Brain microvascular endothelial cell (primary cell): Measurements from ENCODE around the gene MRPL24.

Experiments used
- DNase-seq: peaks from one replicate; pipeline ENCODE4 v3.0.0-alpha.2; 2020
- H3K27ac ChIP-seq: fragments of 250-450 bp; sonication (Bioruptor Pico); 2 replicates; pipeline ENCODE4 v1.5.1; 2020; ENCODE audit warnings: mild to moderate bottlenecking, moderate library complexity
- H3K27me3 ChIP-seq: fragments of 250-450 bp; sonication (Bioruptor Pico); replicated peaks from 2 replicates; pipeline ENCODE4 v1.5.1; 2020; ENCODE audit warnings: mild to moderate bottlenecking
- H3K36me3 ChIP-seq: fragments of 250-450 bp; sonication (Bioruptor Pico); replicated peaks from 2 replicates; pipeline ENCODE4 v1.5.1; 2020; ENCODE audit warnings: mild to moderate bottlenecking
- H3K4me3 ChIP-seq: 2 replicates; pipeline ENCODE4 v1.5.1; 2011; ENCODE audit warnings: low read depth, mild to moderate bottlenecking, control low read depth, low read length, moderate library complexity
- in situ Hi-C: cut with HindIII; loops from 2 replicates; pipeline ENCODE4 v1.10.0; 2017; ENCODE audit warnings: low sequenced_read_pairs, low pct_ligation_motif_present
- TF ChIP-seq, protein P1 (sequence below): IDR thresholded peaks from 2 replicates; pipeline ENCODE4 v1.5.1; 2011; ENCODE audit warnings: low read depth, mild to moderate bottlenecking, moderate library complexity, low read length, control low read depth, inconsistent platforms; ENCODE audit errors: missing control alignments

MRPL24 gene

DNA sequence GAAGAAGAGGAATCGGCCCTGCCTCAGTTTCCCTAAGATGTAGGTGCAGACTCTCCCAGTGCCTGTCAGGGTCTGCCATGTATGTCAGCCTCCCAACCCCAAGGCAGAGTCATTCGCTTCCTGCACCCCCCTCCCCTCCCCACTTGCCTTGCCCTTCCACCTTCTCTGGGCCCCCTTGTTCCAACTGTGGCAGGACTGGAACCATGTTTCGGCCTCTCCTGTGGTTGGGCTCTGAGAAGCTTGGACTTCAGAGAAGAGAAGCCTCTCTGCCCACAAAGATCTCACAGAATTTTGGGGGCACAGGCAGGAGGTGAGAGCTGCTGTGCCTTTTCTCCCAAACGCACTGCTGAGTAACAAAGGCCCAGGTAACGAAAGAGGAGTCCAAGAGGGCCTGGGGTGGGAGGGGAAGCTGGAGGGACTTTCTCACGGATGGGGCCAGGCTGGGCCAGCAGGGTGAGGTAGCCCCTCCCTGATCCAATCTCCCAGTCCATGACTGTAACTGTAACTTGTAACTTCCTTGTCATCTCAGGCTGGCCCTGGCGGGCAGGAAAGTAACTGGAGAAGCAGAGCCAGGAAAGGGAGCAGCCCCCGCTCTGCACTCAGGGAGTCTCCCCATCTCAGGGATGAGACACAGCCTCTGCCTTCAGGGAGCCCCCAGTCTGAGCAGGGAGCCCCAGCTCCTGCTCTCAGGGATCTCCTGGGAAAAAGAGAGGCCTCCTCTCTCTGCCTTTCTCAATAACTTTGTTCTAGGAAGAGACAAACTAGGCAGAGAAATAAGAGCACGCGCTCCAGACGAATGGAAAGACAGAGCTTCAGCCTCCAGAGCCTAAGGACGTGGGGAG lies 46.8 kb downstream of the MRPL24 start:
- TF ChIP-seq, protein P1, sequence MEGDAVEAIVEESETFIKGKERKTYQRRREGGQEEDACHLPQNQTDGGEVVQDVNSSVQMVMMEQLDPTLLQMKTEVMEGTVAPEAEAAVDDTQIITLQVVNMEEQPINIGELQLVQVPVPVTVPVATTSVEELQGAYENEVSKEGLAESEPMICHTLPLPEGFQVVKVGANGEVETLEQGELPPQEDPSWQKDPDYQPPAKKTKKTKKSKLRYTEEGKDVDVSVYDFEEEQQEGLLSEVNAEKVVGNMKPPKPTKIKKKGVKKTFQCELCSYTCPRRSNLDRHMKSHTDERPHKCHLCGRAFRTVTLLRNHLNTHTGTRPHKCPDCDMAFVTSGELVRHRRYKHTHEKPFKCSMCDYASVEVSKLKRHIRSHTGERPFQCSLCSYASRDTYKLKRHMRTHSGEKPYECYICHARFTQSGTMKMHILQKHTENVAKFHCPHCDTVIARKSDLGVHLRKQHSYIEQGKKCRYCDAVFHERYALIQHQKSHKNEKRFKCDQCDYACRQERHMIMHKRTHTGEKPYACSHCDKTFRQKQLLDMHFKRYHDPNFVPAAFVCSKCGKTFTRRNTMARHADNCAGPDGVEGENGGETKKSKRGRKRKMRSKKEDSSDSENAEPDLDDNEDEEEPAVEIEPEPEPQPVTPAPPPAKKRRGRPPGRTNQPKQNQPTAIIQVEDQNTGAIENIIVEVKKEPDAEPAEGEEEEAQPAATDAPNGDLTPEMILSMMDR, result no peak
- H3K4me3 ChIP-seq, result no peak overlapping the region
- no peak for DNase-seq
- no peaks in the 10 kb centered on the region for H3K36me3 ChIP-seq
- in situ Hi-C loops, result no loop called here
- no peak overlapping the region for H3K27ac ChIP-seq
- peaks cover 4% of the 10 kb centered on the region for H3K27me3 ChIP-seq

DNA sequence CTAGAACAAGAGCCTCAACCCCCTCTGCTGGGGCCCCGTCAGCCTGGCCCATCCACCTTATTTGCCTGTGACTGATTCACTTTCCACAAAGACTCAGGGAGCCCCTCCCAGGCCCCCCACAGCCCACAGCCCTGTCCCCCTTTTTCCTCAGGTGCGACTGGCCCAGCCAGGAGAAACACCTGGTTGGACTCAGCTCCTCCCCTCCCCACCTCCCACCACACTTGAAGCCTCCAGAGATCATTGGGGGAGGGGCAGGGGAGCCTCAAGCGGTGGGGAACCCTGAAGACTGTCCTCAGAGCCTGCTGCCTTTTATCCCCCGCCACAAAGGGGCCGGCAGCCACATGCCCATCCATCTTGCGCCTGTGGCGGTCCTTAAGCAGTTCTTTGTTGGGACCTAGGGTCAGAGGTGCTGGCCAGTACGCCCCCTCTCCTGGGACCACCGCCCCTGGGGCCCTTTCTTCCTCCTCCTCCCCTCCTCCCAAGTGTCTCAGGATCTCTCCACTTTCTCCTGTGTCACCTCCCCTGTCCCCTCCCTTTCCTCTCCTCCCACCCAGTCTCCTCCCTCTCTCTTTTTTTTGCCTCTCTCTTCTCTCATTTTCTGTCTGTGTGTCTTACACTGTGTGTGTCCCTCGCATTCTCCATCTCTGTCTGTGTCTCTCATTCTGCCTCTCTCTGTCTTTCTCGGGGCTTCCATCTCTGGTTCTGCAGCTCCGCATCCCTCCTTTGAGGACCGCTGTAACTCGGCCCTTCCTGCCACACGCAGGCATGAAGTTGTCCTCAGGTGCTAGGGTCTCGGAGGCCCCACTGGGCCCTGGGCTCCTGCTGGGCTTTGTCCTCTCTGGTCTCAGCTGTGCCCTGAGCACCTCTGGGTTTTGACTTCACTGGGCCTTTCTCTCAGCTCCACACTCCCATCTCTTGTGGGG lies 47.7 kb downstream of the MRPL24 start:
- Histone ChIP-seq H3K27me3 (peaks cover 4% of the 10 kb centered on the region), H3K27ac (no peak overlapping the region), H3K36me3 (no peaks in the 10 kb centered on the region), H3K4me3 (no peak overlapping the region)
- no peak for DNase-seq
- TF ChIP-seq, protein P1, result no peak
- in situ Hi-C loops, result no loop called here

DNA sequence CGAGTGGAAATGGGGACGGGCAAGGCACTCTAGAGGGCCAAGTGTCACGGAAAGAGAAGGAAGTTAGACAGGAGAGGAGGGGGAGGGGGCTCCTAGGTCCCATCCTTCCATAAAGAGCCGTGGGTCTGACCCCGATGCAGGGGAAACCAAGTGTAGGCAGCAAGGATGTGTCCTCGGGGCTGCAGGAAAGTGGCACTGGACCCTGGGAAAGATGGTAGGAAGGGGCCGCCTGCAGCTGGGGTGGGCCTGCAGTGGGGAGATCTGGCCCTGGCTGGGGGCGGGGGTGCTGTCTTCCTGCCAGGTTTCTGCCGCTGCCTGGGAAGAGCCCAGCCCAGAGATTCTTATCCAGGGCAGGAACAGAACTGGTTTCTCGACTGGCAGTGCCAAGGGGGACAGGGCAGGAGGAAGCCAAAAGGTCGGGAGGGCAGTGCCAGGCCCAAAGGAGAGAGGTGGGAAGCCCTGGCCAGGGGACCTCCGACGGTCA lies 48.4 kb downstream of the MRPL24 start:
- DNase-seq, result no peak
- H3K36me3 ChIP-seq, result no peaks in the 10 kb centered on the region
- no peak overlapping the region for H3K27ac ChIP-seq
- peaks cover 4% of the 10 kb centered on the region for H3K27me3 ChIP-seq
- H3K4me3 ChIP-seq, result no peak overlapping the region
- in situ Hi-C loops, result no loop called here
- TF ChIP-seq, protein P1, result no peak

DNA sequence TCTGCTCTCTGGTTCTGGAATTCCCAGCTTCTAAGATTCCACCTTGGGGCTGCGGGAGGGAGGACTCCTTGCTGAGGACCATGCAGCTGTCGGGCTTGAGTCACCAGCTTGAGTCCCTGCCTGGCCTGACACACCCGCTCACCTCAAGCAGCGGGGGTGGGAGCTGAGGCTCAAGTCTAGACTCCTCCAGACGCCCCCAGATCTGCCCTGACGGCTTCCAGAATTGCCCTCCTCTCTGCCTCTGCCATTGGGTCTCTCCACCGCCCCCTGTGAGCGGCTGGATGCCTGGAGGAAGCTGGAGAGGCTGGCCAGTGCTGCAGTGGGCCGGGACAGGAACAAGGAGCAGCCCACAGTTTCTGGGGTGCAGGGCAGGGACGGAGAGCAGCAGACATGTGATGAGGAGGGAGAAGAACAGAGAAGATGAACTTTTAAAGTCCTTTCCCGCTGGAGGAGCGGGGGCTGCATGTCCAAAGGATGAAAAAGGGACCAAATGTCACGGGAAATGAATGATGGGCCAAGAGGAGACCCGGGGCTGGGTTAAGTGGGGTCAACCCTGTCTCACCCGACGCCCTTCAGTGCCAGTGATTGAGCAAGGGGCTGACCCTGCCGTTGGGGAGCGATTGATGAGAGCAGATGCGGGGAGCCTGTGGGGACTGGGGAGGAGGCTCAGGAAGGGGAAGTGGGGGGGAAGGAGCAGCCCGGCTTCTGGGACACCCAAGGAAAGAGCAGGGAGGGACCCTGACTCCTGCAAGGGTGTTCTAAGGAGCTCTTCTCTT lies 49.0 kb downstream of the MRPL24 start:
- H3K4me3 ChIP-seq, result no peak overlapping the region

DNA sequence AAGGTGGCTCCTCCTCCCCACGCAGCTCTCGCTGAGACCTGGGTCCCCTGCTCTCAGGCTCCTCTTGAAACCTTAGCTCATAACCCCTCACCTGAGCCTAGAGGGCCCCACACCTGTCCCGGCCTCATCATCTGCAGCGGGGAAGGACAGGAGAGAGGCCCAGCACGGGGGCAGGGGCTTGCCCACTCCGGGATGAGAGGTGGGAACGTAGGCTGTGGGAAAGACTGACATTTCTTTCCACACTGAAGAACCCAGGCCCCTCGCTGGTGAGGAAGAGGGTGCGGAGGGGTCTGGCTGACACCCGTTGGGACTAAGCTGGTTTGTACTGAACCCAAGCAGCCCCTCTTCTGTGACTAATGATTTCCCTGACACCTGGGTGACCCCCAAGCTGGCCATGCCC lies 49.7 kb downstream of the MRPL24 start:
- TF ChIP-seq, protein P1, result no peak
- H3K27ac ChIP-seq, result no peak overlapping the region
- no peak overlapping the region for H3K4me3 ChIP-seq
- DNase-seq, result no peak
- peaks cover 4% of the 10 kb centered on the region for H3K27me3 ChIP-seq
- no peaks in the 10 kb centered on the region for H3K36me3 ChIP-seq
- in situ Hi-C loops, result no loop called here

More for the DNA sequence above, 49.0 kb downstream of the MRPL24 start:
- H3K36me3 ChIP-seq, result no peaks in the 10 kb centered on the region
- peaks cover 4% of the 10 kb centered on the region for H3K27me3 ChIP-seq
- no peak for DNase-seq
- in situ Hi-C loops, result no loop called here
- H3K27ac ChIP-seq, result no peak overlapping the region
- TF ChIP-seq, protein P1, result peak; percentile 47
